Neural crest cell (in vitro differentiated cells): ENCODE measurements around the gene PRKAG2. TPM values are rescaled to one million over a fixed set of nuclear protein-coding genes. Genes with fewer than 3 reads are reported as not detected.
"Not testable (repeated sequence)": the region's sequence is repeated elsewhere in the genome, so short reads cannot be mapped to it uniquely, and the experiment has no call there.

Experiments used
- DNase-seq: peaks from one replicate; pipeline ENCODE4 v3.0.0; 2021; ENCODE audit warnings: low read depth, mixed read lengths, low spot score
- H3K27ac Mint-ChIP-seq: one replicate; pipeline ENCODE4 v1.8.0; 2021; ENCODE audit warnings: mild to moderate bottlenecking, mixed read lengths; ENCODE audit not compliant: unreplicated experiment
- H3K27me3 Mint-ChIP-seq: 2 replicates; pipeline ENCODE4 v1.8.0; 2021; ENCODE audit warnings: low read depth, mild to moderate bottlenecking, mixed read lengths
- H3K36me3 Mint-ChIP-seq: 2 replicates; pipeline ENCODE4 v1.8.0; 2021; ENCODE audit warnings: low read depth, mild to moderate bottlenecking, mixed read lengths
- H3K4me1 Mint-ChIP-seq: 2 replicates; pipeline ENCODE4 v1.8.0; 2021; ENCODE audit warnings: mixed read lengths
- H3K4me3 Mint-ChIP-seq: one replicate; pipeline ENCODE4 v1.8.0; 2021; ENCODE audit warnings: mild to moderate bottlenecking, mixed read lengths
- H3K9me3 Mint-ChIP-seq: 2 replicates; pipeline ENCODE4 v1.8.0; 2021; ENCODE audit warnings: mixed read lengths
- total RNA-seq: library from RNA; stranded (reverse); gene quantifications from 2 replicates; pipeline ENCODE4 v1.2.1, GENCODE V29; 2021
- TF ChIP-seq, protein P1 (sequence below): fragments of 200-600 bp; sonication (generic); conservative IDR thresholded peaks from 2 replicates; pipeline ENCODE4 v1.5.0; 2021; ENCODE audit warnings: antibody characterized with exemption, mild to moderate bottlenecking

The PRKAG2 gene
- total RNA-seq, 1 donor from 2014 or later = 12.5 TPM

DNA sequence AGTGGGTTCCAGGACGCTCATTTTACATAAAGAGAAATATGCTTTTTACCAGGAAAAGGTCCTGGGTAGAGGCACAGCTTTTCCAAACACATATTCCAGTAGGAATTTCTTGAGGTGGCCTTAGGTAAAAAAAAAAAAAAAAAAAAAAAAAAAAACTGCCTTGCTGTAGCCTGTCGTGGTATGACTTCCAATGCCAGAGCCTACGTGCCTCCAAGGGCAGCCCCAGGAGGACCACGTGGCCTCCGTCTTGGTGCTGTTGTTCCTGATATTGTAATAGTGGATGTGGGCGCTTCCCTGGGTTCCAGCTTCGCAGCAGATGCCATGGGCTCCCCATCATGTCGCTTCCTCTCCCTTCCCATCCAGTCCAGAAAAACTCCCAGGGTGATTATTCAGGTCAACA is 49.3 kb downstream of the PRKAG2 start:
- TF ChIP-seq, protein P1, sequence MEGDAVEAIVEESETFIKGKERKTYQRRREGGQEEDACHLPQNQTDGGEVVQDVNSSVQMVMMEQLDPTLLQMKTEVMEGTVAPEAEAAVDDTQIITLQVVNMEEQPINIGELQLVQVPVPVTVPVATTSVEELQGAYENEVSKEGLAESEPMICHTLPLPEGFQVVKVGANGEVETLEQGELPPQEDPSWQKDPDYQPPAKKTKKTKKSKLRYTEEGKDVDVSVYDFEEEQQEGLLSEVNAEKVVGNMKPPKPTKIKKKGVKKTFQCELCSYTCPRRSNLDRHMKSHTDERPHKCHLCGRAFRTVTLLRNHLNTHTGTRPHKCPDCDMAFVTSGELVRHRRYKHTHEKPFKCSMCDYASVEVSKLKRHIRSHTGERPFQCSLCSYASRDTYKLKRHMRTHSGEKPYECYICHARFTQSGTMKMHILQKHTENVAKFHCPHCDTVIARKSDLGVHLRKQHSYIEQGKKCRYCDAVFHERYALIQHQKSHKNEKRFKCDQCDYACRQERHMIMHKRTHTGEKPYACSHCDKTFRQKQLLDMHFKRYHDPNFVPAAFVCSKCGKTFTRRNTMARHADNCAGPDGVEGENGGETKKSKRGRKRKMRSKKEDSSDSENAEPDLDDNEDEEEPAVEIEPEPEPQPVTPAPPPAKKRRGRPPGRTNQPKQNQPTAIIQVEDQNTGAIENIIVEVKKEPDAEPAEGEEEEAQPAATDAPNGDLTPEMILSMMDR = no peak
- Mint-ChIP-seq H3K27ac (no peak overlapping the region), H3K36me3 (no peaks in the 10 kb centered on the region), H3K4me3 (no peak overlapping the region), H3K9me3 (no peaks in the 10 kb centered on the region), H3K4me1 (peaks cover 10% of the 10 kb centered on the region), H3K27me3 (no peaks in the 10 kb centered on the region)
- DNase-seq = no peak

DNA sequence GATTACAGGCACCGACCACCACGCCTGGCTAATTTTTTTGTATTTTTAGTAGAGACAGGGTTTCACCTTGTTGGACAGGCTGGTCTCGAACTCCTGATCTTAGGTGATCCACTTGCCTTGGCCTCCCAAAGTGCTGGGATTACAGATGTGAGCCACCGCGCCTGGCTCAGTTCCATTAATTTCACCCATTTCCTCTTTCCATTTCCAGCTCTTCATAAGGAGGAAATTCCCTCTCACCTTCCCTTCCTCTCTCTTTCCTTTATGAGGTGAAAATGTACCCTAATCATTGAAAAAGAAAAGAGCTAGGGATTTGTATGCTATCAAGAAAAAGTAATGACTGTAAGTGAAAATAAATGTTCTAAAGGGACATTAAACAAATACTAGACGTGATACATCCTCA is 50.6 kb downstream of the PRKAG2 start:
- not testable (repeated sequence) for H3K27ac Mint-ChIP-seq, H3K9me3 Mint-ChIP-seq, H3K36me3 Mint-ChIP-seq, H3K27me3 Mint-ChIP-seq, DNase-seq, H3K4me3 Mint-ChIP-seq
- H3K4me1 Mint-ChIP-seq = peaks cover 10% of the 10 kb centered on the region

DNA sequence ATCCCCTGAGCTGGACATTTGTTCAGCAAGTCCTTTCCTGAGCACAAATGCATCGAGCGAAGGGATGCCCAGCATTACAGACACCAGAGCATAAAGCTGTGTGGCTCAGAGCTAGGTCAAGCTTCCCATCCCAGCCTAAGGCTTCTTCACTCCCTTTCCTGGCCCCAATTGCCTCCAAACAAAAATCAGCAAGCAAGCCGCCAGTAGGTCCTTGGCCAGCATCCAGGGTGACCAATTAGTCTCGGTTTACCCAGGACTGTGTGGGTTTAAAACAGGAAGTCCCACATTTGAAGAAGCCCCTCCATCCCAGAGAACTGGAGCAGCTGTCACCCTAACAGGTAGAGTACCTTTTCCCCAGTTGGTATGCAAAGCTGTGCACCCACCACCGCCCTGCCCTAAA is 51.2 kb downstream of the PRKAG2 start:
- no peaks in the 10 kb centered on the region for H3K9me3 Mint-ChIP-seq
- H3K4me1 Mint-ChIP-seq = peaks cover 10% of the 10 kb centered on the region
- H3K27ac Mint-ChIP-seq = peak overlapping the region; percentile 84
- DNase-seq = no peak
- no peaks in the 10 kb centered on the region for H3K27me3 Mint-ChIP-seq
- H3K36me3 Mint-ChIP-seq = no peaks in the 10 kb centered on the region
- H3K4me3 Mint-ChIP-seq = no peak overlapping the region
- TF ChIP-seq, protein P1 = no peak

DNA sequence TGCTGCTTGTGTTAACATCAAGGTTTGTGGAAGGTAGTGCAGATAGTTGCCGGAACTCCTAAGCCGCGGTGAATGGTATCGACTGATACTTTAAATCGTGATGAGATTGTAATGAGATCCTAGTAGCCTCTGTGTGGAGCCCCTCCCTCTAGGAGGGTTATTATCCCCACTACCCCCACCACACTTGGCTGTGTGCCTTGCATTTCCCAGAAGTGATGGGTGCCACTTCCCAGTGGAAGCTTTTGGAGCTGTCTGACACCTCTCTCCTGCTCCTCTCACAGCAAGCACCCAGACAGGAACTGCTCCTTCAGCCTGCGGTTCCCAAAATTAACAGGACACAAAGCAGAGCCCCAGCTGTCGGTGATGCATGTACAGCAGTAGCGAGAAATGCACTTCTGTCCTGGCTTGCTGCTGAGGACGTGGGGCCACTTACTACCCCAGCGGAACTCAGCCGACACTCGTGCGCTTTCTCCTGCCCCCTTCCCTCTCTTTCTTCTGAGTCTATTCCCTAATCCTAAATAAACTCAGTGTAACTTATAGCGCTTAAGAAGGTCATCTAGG is 52.5 kb downstream of the PRKAG2 start:
- H3K36me3 Mint-ChIP-seq = no peaks in the 10 kb centered on the region
- H3K27me3 Mint-ChIP-seq = no peaks in the 10 kb centered on the region
- H3K4me1 Mint-ChIP-seq = peaks cover 10% of the 10 kb centered on the region
- H3K9me3 Mint-ChIP-seq = no peaks in the 10 kb centered on the region
- H3K27ac Mint-ChIP-seq = peak overlapping the region; percentile 29
- no peak for DNase-seq
- TF ChIP-seq, protein P1 = no peak
- no peak overlapping the region for H3K4me3 Mint-ChIP-seq

DNA sequence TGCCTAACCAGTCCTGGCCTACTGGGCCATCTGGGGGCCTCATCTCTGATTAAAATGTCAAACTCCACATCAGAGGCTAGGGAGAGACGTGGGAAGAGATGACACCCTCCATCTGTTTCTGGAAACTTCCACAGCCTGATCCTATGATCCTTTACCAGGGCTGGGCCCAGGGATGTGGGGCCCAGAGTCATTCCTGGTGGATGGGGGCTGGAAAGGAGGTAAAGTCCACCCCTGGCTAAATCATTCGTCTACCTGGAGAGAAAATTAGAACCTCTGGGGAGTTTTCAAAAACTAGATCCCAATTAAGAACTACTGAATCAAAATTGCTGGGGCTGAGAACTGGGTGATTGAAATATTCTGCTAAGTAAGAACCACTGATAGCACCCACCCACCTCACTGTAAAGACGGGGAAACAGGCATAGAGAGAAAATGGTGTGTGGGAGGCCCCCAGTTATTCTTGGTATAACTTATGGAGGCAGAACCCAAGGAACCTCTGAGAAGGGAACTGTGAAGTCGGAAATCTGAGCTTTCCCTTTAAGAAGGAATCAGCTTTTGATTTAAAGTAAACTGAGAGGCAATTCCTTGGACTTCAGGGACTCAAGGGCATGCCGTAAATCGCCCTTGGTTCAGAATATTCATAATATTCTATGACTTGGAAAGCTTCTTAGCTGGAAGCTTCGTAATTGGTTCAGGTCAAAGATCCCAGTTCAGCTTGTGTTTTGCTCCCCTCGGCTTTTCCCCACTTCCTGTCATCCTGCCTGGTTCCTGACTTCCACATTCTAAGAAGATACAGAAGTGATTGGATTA is 53.1 kb downstream of the PRKAG2 start:
- peaks cover 10% of the 10 kb centered on the region for H3K4me1 Mint-ChIP-seq
- H3K27me3 Mint-ChIP-seq = no peaks in the 10 kb centered on the region
- H3K9me3 Mint-ChIP-seq = no peaks in the 10 kb centered on the region
- TF ChIP-seq, protein P1 = no peak
- no peaks in the 10 kb centered on the region for H3K36me3 Mint-ChIP-seq
- no peak for DNase-seq
- peak overlapping the region; percentile 29 for H3K27ac Mint-ChIP-seq
- H3K4me3 Mint-ChIP-seq = no peak overlapping the region

GRCh38 chr7:151822541-151823181 is 54.3 kb downstream of the PRKAG2 start:
- Mint-ChIP-seq H3K4me1 (peaks cover 10% of the 10 kb centered on the region), H3K4me3 (no peak overlapping the region), H3K9me3 (no peaks in the 10 kb centered on the region), H3K27me3 (no peaks in the 10 kb centered on the region), H3K36me3 (no peaks in the 10 kb centered on the region), H3K27ac (no peak overlapping the region)
- DNase-seq = no peak
- TF ChIP-seq, protein P1 = no peak
